GM18951 (cell line): ENCODE results near the gene IGSF11.

Source experiments
- POLR2A ChIP-seq: IDR thresholded peaks from 4 replicates; pipeline ENCODE4 v1.6.1; 2011; ENCODE audit warnings: mild to moderate bottlenecking; ENCODE audit not compliant: insufficient read length, insufficient read depth; ENCODE audit errors: extremely low read depth
- in situ Hi-C: fragments of 300-500 bp; cut with MboI; formaldehyde crosslinking; loops from one replicate; pipeline ENCODE4 v1.12.0; 2022; ENCODE audit warnings: low sequenced_read_pairs, mixed read lengths, inconsistent platforms; ENCODE audit not compliant: unreplicated experiment

The IGSF11 gene

GRCh38 chr3:119019767-119020518, 14.7 kb downstream of the IGSF11 start:
- in situ Hi-C loops, result no loop called here
- TF ChIP-seq POLR2A, result no peak

- in situ Hi-C loops, result no loop called here
- TF ChIP-seq POLR2A, result no peak
Observed at GRCh38 chr3:119018690-119019463, 15.8 kb downstream of the IGSF11 start.

GRCh38 chr3:119015942-119016341, 18.7 kb downstream of the IGSF11 start:
- no peak for TF ChIP-seq POLR2A
- in situ Hi-C loops, result no loop called here

- in situ Hi-C loops, result no loop called here
- no peak for TF ChIP-seq POLR2A
Observed at GRCh38 chr3:119013951-119014350, 20.7 kb downstream of the IGSF11 start.

GRCh38 chr3:119011528-119011927, 23.1 kb downstream of the IGSF11 start:
- in situ Hi-C loops, result no loop called here
- TF ChIP-seq POLR2A, result no peak

GRCh38 chr3:118997190-118997589, 37.5 kb downstream of the IGSF11 start:
- TF ChIP-seq POLR2A, result no peak
- in situ Hi-C loops, result no loop called here

- TF ChIP-seq POLR2A, result no peak
- in situ Hi-C loops, result no loop called here
Observed at GRCh38 chr3:118991775-118992174, 42.9 kb downstream of the IGSF11 start.

- in situ Hi-C loops, result no loop called here
- no peak for TF ChIP-seq POLR2A
Observed at GRCh38 chr3:118990823-118991560, 43.7 kb downstream of the IGSF11 start.

- no peak for TF ChIP-seq POLR2A
- in situ Hi-C loops, result no loop called here
Observed at GRCh38 chr3:118988198-118989130, 46.2 kb downstream of the IGSF11 start.

- TF ChIP-seq POLR2A, result no peak
- in situ Hi-C loops, result no loop called here
Observed at GRCh38 chr3:118987477-118987876, 47.2 kb downstream of the IGSF11 start.

- no peak for TF ChIP-seq POLR2A
- in situ Hi-C loops, result no loop called here
Observed at GRCh38 chr3:118986734-118987133, 47.9 kb downstream of the IGSF11 start.

GRCh38 chr3:118984699-118985098, 49.9 kb downstream of the IGSF11 start:
- in situ Hi-C loops, result no loop called here

More at GRCh38 chr3:118984699-118985098, 49.9 kb downstream of the IGSF11 start:
- no peak for TF ChIP-seq POLR2A
